NCI-H2081 (cell line): ENCODE results near the gene GPR12.

Experiments
- DNase-seq, 2 experiments: peaks; one replicate each; lab custom pipeline; 2025; lab: John Stamatoyannopoulos, UW

The GPR12 gene, protein sequence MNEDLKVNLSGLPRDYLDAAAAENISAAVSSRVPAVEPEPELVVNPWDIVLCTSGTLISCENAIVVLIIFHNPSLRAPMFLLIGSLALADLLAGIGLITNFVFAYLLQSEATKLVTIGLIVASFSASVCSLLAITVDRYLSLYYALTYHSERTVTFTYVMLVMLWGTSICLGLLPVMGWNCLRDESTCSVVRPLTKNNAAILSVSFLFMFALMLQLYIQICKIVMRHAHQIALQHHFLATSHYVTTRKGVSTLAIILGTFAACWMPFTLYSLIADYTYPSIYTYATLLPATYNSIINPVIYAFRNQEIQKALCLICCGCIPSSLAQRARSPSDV

DNA sequence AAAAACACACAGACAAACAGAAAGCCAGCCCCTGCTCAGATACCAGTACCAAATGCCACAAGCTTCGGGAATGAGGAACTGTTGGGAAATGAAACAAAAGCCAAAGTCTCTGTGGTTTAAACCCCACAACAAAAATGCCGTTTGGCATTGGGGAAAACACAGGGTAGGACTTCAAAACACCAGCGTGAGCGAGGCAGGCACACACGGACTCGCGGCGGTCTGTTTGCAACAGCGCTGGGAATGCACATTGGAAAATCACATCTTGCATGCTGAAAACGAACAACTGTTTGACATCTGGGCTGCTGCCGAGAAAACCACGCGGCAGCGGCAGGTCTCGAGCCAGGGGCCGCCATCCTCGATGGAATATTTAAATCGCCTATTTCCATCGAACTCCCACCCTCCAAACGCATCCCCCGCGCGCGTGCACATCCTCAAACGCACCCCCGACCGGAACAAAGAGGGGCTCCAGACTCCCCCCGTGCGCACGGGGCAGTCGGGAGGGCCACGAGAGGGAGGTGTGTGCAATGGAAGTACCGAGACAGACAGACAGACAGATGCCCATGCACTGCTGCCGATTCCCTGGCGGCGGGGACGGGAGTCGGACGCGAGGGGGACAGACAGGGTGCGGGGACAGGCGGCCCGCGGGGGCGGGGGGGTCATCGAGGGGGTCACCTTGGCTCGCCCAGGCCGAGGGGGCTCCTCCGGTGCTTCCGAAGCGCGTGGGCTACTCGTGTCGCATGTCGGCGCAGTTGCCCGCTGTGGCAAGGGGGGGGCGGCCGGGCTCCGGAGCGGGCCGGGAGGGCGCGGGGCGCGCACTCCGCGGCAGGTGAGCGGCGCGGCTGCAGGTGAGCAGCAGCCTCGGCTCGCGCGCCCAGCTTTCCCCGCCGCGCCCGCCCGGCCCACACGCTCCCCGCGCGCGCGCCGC is at the start of gene GPR12:
Gene GPR12 (minus strand): TSS at position 880 of the 925 bp plus-strand sequence. CDS start 959 bp downstream, outside the sequence.
- DNase-seq: peak; percentile 9 to 11

DNA sequence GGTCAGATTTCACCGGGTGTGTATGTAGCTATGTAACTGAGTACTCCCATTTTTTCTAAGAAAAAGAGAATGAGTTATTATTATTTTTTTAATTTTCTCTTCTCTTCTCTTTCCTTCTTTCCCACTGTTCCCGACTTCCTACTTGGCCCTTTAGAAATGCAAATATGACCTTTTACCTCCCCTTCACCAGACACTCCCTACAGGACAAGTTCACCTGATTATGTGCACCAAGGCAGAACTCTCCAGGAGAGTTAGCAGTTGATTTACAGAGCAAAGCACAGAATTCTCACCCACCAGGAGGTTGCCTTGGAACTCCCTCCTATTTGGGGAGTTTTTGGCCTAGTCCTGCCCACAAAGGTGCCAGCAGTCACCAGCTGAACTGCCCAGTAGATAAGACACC is 49.5 kb upstream of the GPR12 start:
- no peak for DNase-seq

DNA sequence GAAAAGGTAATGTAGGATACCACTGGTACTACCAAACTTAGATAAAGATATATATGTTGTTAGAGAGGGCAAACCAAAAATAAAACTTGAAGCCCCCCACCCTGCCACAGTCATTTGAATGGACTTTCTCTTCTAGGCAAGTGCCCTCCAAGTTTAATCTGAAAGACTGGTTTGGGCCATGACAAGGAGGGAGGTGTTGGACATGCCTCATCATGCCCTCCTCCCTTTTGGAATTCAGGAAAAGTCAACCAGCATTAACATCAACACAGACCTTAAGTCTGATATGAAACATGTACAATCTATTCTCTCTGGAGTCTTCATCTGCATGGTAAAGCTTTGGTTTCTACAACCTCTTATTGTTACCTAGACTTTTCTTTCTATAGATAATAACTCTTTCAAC is 46.3 kb upstream of the GPR12 start:
- no peak for DNase-seq

DNA sequence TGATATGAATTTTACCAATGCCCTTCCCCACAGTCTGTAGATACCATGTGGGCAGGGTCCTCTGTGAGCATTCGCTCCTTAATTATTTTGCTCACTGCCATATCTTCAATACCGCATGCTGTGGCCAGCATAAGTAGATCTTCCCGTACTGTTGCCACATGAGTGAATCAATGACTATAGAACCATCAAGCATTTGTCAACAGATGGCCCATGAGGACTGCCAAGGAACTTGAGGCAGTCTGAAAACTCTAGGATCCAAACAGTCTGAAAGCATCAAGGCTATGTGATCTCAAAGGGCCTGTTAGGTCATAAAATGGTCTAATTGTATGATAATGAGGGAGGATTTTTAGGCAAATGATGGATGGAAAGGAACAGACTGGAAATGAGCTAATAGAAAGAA is 27.4 kb upstream of the GPR12 start:
- DNase-seq: no peak

DNA sequence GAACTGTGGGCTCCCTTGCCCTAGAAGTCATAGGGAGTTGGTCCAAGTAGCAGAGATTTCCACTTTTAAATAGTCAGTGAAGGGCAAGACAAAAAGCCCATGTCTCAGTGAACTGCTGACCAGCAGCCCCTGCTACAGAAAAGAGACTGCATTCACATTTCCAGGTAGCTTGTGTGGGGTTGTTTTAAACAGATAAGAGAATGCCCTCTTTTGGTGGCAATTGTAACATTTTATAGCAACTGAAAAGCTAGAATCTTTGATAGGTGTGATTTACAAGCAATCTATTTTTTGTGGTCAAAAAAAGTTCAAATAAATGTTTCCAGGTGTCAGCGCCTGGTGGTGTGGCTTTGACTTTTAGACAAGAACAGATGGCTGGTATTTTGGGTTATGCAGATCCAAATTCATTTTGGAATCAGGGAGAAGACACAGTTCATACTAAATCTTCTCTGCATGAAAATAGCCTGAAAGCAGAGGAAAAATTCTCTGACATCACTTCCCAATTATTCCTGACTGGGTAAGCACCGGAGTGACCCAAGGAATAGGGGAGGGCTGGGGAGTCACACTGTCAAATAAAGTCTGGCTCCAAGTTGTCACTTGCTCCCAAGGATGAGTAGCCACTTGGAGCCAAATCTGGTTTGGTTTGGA is 26.2 kb upstream of the GPR12 start:
- no peak for DNase-seq

DNA sequence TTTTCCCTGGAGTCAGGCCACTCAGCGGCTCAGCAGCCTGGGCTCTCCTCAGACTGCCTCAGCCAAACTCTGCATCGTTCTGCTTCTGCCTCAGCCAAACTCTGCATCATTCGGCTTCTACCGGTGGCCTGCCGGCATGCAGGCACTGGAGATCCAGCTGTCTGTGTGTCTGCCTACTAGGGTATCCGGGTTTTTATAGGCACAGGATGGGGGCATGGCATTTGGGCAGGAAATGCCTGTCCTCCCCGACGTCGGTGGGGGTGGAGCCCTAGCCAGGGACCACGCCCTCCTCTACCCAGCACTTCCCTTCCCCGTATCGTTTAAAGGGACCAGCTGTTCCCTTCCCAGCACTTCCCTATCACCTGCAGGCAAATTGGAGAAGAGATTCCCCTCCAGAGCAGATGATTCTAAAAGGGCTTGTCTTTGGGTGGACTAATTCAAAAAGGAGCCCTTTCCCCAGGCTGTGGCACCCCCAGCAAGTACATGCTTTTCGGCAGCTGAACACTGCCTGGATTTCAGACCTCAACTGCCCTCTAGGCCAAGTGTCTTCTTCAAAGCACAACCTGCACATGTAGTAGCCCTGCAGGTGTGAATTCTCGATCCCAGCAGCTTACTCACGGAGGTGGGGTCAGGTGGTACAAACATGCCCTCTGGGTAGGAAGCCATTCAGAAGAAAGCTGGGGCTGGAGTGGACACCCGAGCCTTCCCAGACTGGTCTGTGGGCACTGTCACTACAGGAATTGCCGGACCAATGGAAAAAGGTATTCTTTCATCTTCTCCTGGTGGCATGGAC is 25.4 kb upstream of the GPR12 start:
- no peak for DNase-seq

DNA sequence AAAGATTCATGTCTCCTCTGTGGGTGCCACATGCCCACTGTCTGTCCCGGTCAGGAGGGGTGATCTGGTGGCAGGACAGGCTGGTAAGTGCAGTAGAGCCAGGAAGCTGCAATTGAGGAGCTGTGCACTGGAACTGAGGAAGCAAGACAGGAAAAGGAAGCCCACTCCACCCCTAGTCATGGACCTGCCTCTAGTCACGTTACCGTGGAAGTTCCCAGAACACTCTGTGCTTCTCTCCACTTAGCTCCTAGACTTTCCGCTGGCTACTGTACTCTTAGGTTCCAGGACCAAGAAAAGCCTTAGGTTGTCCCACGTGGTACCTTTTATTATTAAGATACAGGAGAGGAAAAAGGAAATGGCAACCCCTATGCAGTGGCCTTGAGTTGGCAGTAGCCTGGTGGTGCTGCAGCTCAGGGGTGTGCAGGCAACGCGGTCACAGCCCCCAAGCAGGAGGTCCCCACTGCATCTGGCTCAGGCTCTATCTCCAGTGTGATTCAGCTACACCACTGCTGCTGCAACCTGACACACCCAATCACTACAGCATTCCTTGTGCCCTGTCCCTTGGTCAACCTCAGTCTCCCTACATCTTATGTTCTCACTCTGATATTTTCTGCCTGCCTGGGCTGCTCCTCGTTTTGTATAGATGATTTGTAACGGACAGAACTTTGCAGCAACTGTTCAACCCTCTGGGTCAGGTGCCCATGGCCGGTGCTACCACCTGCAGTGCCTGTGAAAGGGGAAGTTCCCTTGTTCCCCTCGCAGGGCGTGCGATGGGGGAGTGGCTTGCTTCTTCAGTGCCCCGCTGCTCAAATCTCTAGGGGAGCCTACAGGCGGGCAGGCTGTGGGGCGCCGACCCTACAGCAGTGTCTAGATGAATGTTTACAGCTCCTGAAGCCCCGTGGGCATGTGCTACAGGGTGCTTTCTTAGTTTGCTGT is 24.4 kb upstream of the GPR12 start:
- no peak for DNase-seq

DNA sequence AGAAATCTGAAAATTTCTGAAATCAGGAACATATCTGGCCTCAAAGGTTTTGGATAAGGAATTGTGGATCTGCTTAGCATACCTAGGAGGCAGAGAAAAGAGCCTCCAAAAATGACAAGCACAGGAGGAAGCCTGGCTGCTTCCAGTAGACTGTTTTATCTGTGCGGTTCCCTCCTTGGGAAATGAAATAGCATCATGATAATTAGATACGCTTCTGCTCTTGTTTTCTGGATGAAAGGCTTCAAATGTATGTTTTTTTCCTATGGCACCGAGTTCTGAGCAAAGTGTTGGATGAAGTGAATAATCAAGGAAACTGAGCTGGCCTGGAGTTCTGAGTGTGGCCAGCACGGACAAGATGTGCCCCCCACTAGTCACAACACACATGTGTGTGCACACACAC is 19.8 kb upstream of the GPR12 start:
- DNase-seq: no peak

DNA sequence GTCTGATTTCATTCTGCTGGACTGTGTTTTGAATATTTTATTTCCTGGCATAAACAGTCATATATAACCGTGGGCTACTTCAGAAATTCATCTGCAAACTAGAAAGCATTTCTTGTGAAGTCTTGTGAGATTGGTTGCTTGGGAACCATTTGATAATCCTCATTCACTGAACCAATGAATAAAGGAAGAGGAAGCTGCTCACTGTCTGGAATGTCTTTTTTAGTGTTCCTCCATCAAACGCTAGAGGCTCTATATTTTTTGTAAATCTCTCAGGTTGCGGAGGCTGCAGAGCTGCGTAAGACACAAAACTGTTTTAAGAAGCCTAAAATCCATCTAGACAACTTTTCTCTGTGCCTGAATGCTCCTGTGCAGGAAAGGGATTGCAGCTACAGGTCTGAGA is 18.7 kb upstream of the GPR12 start:
- no peak for DNase-seq

DNA sequence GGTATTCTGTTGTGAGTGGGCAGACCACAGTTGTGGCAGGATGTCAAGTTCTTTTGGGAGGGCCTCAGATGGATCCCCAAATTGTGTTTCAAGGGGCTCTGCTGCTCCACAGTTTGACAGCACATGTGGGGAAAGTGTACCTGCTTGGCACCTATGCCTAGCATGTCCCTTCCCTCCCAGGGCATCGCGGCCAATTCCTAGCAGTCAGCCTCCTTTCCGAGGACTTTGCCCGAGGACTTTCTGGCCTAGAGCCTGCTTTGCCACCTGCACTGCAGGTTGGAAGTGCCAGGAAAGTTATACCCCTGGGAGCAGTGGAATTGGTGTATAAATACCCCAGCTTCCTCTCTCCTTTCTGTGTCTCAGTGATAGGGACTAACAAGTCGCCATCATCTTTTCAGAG is 11.9 kb upstream of the GPR12 start:
- DNase-seq: peak in 1 of 2 experiments; percentile 6

DNA sequence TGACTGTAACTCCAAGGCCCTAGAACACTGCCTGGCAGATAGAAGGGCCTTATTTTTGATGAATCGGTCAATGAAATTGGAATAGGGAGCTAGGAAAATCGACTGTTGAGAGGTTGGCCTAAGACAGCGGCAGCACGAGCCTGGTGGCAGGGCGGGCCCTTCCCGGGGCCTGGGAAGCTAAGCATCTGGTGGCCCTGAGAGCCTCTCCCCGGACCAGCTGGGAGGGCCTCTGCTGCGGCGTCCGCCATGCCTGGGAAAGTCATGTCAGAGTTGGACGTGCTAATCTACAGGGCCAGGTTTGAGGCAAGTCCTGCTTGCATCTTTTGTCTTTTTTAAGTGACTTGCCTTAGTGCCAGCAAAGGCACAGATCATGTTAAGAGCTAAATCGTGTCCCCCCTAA is 11.2 kb upstream of the GPR12 start:
- no peak for DNase-seq

DNA sequence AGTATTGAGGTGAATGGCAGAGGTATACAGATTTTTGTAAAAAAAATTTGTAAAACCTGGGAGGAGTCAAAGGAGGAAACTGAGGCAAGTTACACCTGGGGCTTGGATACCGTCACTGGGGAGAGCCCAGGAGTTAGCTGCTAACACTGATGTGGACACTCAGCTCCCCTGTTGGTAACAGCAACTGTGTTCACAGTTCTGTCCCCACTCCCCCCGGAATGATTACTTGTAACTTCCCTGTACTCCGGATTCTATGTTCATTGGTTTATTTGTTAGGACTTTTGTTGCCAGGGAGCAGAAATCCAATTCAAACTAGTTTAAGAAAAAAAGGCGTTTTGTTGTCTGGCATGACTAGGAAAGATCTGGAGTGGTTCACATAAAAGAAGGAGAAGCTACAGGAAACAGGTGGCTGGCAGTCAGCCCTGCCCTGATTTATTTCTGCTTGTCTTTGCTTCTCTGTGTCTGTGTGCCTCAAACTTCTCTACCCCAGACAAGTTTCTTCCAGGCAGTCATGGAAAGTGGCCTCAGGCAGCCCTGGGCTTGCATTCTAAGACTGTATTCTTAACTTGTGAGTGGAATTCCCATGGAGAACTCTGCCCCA is 2.3 kb upstream of the GPR12 start:
- no peak for DNase-seq

DNA sequence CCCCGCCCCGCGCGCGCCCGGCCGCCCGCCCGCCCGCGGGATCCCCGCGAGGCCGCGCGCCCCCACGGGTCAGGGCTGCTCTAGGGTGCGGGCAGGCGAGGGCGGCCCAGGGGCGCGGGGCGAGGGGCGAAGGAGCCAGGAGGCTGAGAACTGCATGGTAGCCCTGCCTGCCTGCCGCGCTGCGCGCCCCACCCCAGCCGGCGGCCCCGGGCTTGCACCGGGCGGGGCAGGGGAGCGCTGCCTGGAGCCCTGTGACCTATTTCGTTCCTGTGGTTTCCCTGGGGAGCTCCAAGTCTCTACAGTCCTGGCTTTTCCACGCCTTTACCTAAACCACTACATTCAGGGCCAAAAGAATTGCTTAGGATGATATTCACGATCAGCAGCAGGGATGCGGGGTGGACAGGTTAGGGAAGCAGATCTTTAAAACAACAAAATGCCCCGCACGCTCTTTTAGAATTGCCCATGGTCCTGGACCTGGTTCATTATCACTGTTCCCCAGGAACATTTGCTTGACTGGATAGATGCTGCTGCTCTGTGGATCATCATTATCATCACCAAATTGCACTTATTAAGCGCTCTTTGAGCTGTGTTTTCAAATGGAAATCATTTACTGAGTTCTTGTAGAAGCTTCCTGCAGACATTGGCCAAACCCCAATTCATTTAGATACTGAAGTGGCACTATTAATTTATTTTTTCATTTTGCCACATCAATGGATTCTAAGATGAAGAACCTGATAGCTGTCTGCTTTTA is 421 bp upstream of the GPR12 start:
- DNase-seq: no peak

DNA sequence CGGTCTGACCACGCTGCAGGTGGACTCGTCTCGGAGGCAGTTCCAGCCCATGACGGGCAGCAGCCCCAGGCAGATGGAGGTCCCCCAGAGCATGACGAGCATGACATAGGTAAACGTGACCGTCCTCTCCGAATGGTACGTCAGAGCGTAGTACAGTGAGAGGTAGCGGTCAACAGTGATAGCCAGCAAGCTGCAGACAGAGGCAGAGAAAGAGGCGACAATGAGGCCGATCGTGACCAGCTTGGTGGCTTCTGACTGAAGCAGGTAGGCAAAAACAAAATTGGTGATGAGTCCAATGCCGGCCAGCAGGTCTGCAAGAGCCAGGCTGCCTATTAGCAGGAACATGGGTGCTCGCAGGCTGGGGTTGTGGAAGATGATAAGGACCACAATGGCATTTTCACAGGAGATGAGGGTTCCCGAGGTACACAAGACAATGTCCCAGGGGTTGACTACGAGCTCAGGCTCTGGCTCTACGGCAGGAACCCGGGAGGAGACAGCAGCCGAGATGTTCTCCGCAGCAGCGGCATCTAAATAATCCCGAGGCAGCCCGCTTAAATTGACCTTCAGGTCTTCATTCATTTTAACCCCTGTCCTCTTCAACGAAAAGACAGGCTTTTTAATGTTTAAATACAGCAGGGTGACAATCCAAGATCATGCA is 1.2 kb downstream of the GPR12 start:
- no peak for DNase-seq

DNA sequence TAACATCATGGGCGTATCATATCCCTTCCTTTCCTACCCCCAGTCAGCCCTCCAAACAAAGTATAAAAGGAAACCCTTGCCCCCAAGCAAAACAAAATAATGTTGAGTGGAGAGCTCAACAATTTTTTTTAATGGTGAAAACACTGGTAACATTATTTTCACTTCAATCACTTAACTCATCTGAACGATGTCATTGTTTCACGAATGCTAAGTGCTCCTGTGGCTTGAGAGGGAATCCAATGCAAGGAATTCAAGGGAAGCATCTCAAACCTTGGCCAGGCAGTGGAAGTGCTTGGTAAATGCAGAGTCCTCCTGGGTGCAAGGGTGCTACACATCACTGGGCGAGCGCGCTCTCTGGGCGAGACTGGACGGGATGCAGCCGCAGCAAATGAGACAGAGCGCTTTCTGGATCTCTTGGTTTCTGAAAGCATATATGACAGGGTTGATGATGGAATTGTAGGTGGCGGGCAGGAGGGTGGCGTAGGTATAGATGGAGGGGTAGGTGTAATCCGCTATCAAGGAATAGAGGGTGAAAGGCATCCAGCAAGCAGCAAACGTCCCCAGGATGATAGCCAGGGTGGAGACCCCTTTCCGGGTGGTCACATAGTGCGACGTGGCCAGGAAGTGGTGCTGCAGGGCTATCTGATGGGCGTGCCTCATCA is 2.0 kb downstream of the GPR12 start:
- DNase-seq: no peak

DNA sequence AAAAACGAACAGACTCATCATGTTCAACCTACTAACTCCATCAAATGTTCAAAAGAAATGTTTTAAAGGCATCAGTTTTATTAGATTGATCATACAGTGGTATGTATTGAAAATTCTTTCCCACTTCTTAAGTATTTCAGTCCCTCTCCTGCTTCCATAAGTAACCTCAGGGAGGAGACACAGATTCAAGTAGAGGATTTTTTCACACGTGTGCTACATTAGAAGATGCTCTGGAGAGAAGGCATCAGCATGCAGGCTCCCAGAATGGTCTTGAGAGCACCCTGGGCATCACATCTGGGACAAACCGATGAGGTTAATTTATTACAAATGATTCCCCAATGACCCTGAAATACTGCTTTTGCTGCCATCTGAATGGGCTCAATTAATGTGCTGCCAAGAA is 3.6 kb downstream of the GPR12 start:
- DNase-seq: no peak

DNA sequence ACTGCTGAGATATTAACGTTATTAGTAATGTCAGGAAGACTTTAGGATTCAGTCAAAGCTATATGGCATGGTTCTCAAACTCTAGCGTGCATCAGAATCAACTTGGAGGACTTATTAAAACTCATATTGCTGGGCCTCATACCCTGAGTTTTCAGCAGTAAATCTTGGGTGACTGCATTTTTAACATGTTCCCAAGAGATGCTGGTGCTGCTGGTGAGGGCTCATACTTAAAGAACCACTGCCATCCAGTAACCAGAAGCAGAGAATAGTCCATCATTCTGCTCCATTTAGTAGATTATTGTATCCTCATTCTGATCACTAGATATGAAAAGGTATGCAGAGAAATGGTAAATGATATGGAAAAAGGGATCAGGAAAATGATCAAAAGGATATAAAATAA is 7.9 kb downstream of the GPR12 start:
- no peak for DNase-seq

DNA sequence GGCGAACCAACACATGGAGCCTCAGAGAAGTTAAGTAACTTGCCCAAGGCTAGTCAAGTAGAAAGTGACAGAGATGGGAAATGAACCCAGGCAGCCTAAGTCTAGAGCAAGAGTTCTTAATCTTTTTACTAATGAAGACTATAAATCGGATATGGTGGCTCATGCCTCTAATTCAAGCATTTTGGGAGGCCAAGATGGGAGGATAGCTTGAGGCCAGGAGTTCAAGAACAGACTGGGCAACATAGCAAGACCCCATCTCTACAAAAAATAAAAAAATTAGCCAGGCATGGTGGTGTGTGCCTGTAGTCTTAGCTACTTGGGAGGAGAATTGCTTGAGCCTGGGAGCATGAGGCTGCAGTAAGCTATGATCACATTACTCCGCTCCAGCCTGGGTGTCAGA is 10.7 kb downstream of the GPR12 start:
- DNase-seq: no peak

DNA sequence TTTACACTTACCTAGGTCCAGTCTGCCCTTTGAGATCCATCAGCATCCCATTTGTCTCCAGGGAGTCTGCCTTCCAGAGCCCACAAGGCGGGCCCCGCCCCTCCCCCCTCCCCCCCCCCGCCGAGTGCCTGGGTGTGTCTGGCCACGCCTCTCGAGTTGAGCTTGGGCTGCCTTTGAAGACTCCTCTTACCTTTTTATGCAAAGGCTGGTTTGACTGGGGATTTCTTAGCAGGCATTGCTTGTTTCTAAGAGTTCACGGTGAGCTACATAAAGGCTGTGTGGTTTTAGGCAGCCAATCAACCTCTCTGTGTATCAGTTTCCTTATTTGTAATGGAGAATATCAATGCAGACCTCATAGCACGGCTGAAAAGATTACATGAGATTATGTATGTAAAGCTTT is 11.3 kb downstream of the GPR12 start:
- DNase-seq: no peak
